H9 (cell line): ENCODE data around the gene ARHGEF9. TPM values are rescaled to one million over a fixed set of nuclear protein-coding genes. Genes with fewer than 3 reads are reported as not detected.

Experiments used
- DNase-seq: peaks from one replicate; pipeline ENCODE4 v3.0.0-alpha.2; 2017
- H2AFZ ChIP-seq: one replicate; pipeline ENCODE4 v1.6.1; 2013; ENCODE audit warnings: mild to moderate bottlenecking, low read length, control low read depth, moderate library complexity
- H2AK5ac ChIP-seq: 2 replicates; pipeline ENCODE4 v1.6.1; 2013; ENCODE audit warnings: low read length, control low read depth, mixed read lengths; ENCODE audit not compliant: insufficient read length
- H2BK120ac ChIP-seq: one replicate; pipeline ENCODE4 v1.6.1; 2013; ENCODE audit warnings: low read depth, mild to moderate bottlenecking, low read length, control low read depth, inconsistent platforms; ENCODE audit not compliant: poor library complexity, severe bottlenecking
- H2BK12ac ChIP-seq: 2 replicates; pipeline ENCODE4 v1.6.1; 2013; ENCODE audit warnings: low read length, control low read depth, mixed read lengths, low read depth; ENCODE audit not compliant: insufficient read length
- H2BK15ac ChIP-seq: 2 replicates; pipeline ENCODE4 v1.6.1; 2013; ENCODE audit warnings: low read depth, low read length, control low read depth
- H2BK20ac ChIP-seq: one replicate; pipeline ENCODE4 v1.6.1; 2013; ENCODE audit warnings: low read depth, mild to moderate bottlenecking, low read length, control low read depth, inconsistent platforms; ENCODE audit not compliant: poor library complexity, severe bottlenecking
- H2BK5ac ChIP-seq: 2 replicates; pipeline ENCODE4 v1.6.1; 2013; ENCODE audit warnings: low read length, control low read depth, mixed read lengths; ENCODE audit not compliant: insufficient read length
- H3K14ac ChIP-seq: 2 replicates; pipeline ENCODE4 v1.6.1; 2013; ENCODE audit warnings: low read length, control low read depth; ENCODE audit not compliant: insufficient read depth
- H3K18ac ChIP-seq: 2 replicates; pipeline ENCODE4 v1.6.1; 2013; ENCODE audit warnings: low read depth, mild to moderate bottlenecking, mixed read lengths, low read length, control low read depth; ENCODE audit not compliant: insufficient read length
- H3K23ac ChIP-seq: 2 replicates; pipeline ENCODE4 v1.6.1; 2013; ENCODE audit warnings: low read length, control low read depth, mixed read lengths, low read depth; ENCODE audit not compliant: insufficient read length
- H3K23me2 ChIP-seq: 2 replicates; pipeline ENCODE4 v1.6.1; 2013; ENCODE audit warnings: low read depth, mild to moderate bottlenecking, mixed read lengths, low read length, control low read depth; ENCODE audit not compliant: insufficient read length, poor library complexity, severe bottlenecking
- H3K27ac ChIP-seq: 2 replicates; pipeline ENCODE4 v1.5.1; 2013; ENCODE audit warnings: low read length, control low read depth, mixed read lengths, low read depth; ENCODE audit not compliant: insufficient read length
- H3K27me3 ChIP-seq: 2 replicates; pipeline ENCODE4 v1.6.1; 2013; ENCODE audit warnings: low read length, control low read depth, inconsistent platforms; ENCODE audit not compliant: insufficient read depth
- H3K4ac ChIP-seq: 2 replicates; pipeline ENCODE4 v1.6.1; 2013; ENCODE audit warnings: low read depth, mild to moderate bottlenecking, control low read depth, inconsistent platforms, low read length, moderate library complexity
- H3K4me1 ChIP-seq: 2 replicates; pipeline ENCODE4 v1.6.1; 2013; ENCODE audit warnings: low read length, control low read depth, inconsistent platforms; ENCODE audit not compliant: insufficient read depth
- H3K4me2 ChIP-seq: 2 replicates; pipeline ENCODE4 v1.6.1; 2013; ENCODE audit warnings: low read length, control low read depth, mixed read lengths; ENCODE audit not compliant: insufficient read length, insufficient read depth
- H3K56ac ChIP-seq: 2 replicates; pipeline ENCODE4 v1.6.1; 2013; ENCODE audit warnings: low read depth, mild to moderate bottlenecking, mixed read lengths, low read length, control low read depth; ENCODE audit not compliant: insufficient read length
- H3K79me1 ChIP-seq: 2 replicates; pipeline ENCODE4 v1.6.1; 2013; ENCODE audit warnings: low read depth, mild to moderate bottlenecking, moderate library complexity, low read length, control low read depth, inconsistent platforms; ENCODE audit not compliant: insufficient read depth, poor library complexity, severe bottlenecking
- H3K79me2 ChIP-seq: 2 replicates; pipeline ENCODE4 v1.6.1; 2013; ENCODE audit warnings: low read length, control low read depth, inconsistent platforms; ENCODE audit not compliant: insufficient read depth
- H3K9ac ChIP-seq: 2 replicates; pipeline ENCODE4 v1.6.1; 2013; ENCODE audit warnings: low read length, control low read depth, mixed read lengths; ENCODE audit not compliant: insufficient read length; ENCODE audit errors: extremely low read depth
- H3K9me3 ChIP-seq: one replicate; pipeline ENCODE4 v1.6.1; 2013; ENCODE audit warnings: low read depth, low read length, inconsistent platforms; ENCODE audit not compliant: control insufficient read depth
- H3T11ph ChIP-seq: one replicate; pipeline ENCODE4 v1.6.1; 2013; ENCODE audit warnings: mild to moderate bottlenecking, low read length, control low read depth, inconsistent platforms
- H4K20me1 ChIP-seq: one replicate; pipeline ENCODE4 v1.6.1; 2013; ENCODE audit not compliant: control insufficient read depth, insufficient read length, insufficient read depth
- H4K5ac ChIP-seq: 2 replicates; pipeline ENCODE4 v1.6.1; 2013; ENCODE audit warnings: low read depth, mild to moderate bottlenecking, mixed read lengths, low read length, control low read depth; ENCODE audit not compliant: insufficient read length
- H4K8ac ChIP-seq: replicated peaks from 2 replicates; pipeline ENCODE4 v1.6.1; 2013; ENCODE audit warnings: low read length, control low read depth, mixed read lengths, low read depth; ENCODE audit not compliant: insufficient read length
- H4K91ac ChIP-seq: 2 replicates; pipeline ENCODE4 v1.6.1; 2013; ENCODE audit warnings: low read depth, mild to moderate bottlenecking, moderate library complexity, mixed read lengths, low read length, control low read depth; ENCODE audit not compliant: insufficient read length
- H3K27ac Mint-ChIP-seq, 3 experiments: 2 replicates in 2 of 3; 3 replicates in 1 of 3; pipeline ENCODE4 v1.8.0; 2020 to 2021; ENCODE audit warnings: mixed read lengths in 3 of 3, mild to moderate bottlenecking in 1 of 3, moderate library complexity in 1 of 3
- H3K27me3 Mint-ChIP-seq: 2 replicates; pipeline ENCODE4 v1.8.0; 2021; ENCODE audit warnings: low read depth, mild to moderate bottlenecking, moderate library complexity, mixed read lengths
- H3K36me3 Mint-ChIP-seq, 3 experiments: 2 replicates in 2 of 3; 3 replicates in 1 of 3; pipeline ENCODE4 v1.8.0; 2020 to 2021; ENCODE audit warnings: low read depth in 3 of 3, mixed read lengths in 3 of 3; ENCODE audit not compliant: insufficient read depth in 1 of 3
- H3K4me1 Mint-ChIP-seq, 2 experiments: 2 replicates each; pipeline ENCODE4 v1.8.0; 2020; ENCODE audit warnings: mixed read lengths in 2 of 2
- H3K4me3 Mint-ChIP-seq, 2 experiments: 2 replicates in 1 of 2; 3 replicates in 1 of 2; pipeline ENCODE4 v1.8.0; 2020 to 2021; ENCODE audit warnings: mild to moderate bottlenecking in 2 of 2, mixed read lengths in 2 of 2, moderate library complexity in 1 of 2
- H3K9me3 Mint-ChIP-seq, 2 experiments: 2 replicates in 1 of 2; 3 replicates in 1 of 2; pipeline ENCODE4 v1.8.0; 2020; ENCODE audit warnings: mild to moderate bottlenecking in 2 of 2, mixed read lengths in 2 of 2, moderate library complexity in 1 of 2
- WGBS: extraction: QIAGEN DNeasy Blood & Tissue Kit; methylation state at CpG from one replicate; pipeline ENCODE4 v1.1.7; 2013; ENCODE audit warnings: missing lambda C conversion rate, low lambda C conversion rate, mixed read lengths; ENCODE audit not compliant: insufficient read length; ENCODE audit errors: extremely low coverage; 5-methylcytosine and 5-hydroxymethylcytosine counted together
- microRNA-seq: library from miRNA; unstranded; fragments of <30 nt; microRNA quantifications from one replicate; pipeline ENCODE4, GENCODE V29; 2020; ENCODE audit warnings: borderline microRNAs expressed
- total RNA-seq: library from RNA; stranded (reverse); gene quantifications from 2 replicates; pipeline ENCODE4 v1.2.1, GENCODE V29; 2021
- TF ChIP-seq, protein P1 (sequence below): fragments of 200-600 bp; sonication (generic); conservative IDR thresholded peaks from 3 replicates; pipeline ENCODE4 v1.8.0; 2021; ENCODE audit warnings: antibody characterized with exemption, mild to moderate bottlenecking

ARHGEF9 gene
- total RNA-seq, 1 experiment from 2014 or later = 26.4 TPM

- no peaks in the 10 kb centered on the region for H3K79me1 ChIP-seq
- Mint-ChIP-seq H3K27me3 (no peaks in the 10 kb centered on the region; the same call in 1 of the 2 replicates), H3K4me1 (peaks cover 9 to 11% of the 10 kb centered on the region in 2 experiments), H3K36me3 (peaks cover 0 to 6% (median 3%) of the 10 kb centered on the region in 3 experiments; a peak in 5 of 7 replicates), H3K9me3 (peaks cover 50 to 61% of the 10 kb centered on the region in 2 experiments), H3K4me3 (no peak overlapping the region; a peak in 1 of 5 replicates), H3K27ac (no peak overlapping the region)
- no peak overlapping the region for H2BK15ac ChIP-seq
- no peak overlapping the region for H3K56ac ChIP-seq
- no peak overlapping the region for H3T11ph ChIP-seq
- H4K5ac ChIP-seq = no peak overlapping the region
- H3K14ac ChIP-seq = no peak overlapping the region
- H2BK5ac ChIP-seq = no peak overlapping the region
- no peak overlapping the region for H2BK120ac ChIP-seq
- no peak overlapping the region for H4K8ac ChIP-seq
- H3K18ac ChIP-seq = no peak overlapping the region
- H2BK20ac ChIP-seq = no peak overlapping the region
- H4K91ac ChIP-seq = no peak overlapping the region
- no peaks in the 10 kb centered on the region for H3K27me3 ChIP-seq
- H3K23ac ChIP-seq = no peak overlapping the region
- no peak overlapping the region for H2AFZ ChIP-seq
- no CpG with 5 or more reads among the region's 5 CpGs for WGBS
- H4K20me1 ChIP-seq = no peaks in the 10 kb centered on the region
- no peak overlapping the region for H2AK5ac ChIP-seq
- no peaks in the 10 kb centered on the region for H3K79me2 ChIP-seq
- TF ChIP-seq, protein P1, sequence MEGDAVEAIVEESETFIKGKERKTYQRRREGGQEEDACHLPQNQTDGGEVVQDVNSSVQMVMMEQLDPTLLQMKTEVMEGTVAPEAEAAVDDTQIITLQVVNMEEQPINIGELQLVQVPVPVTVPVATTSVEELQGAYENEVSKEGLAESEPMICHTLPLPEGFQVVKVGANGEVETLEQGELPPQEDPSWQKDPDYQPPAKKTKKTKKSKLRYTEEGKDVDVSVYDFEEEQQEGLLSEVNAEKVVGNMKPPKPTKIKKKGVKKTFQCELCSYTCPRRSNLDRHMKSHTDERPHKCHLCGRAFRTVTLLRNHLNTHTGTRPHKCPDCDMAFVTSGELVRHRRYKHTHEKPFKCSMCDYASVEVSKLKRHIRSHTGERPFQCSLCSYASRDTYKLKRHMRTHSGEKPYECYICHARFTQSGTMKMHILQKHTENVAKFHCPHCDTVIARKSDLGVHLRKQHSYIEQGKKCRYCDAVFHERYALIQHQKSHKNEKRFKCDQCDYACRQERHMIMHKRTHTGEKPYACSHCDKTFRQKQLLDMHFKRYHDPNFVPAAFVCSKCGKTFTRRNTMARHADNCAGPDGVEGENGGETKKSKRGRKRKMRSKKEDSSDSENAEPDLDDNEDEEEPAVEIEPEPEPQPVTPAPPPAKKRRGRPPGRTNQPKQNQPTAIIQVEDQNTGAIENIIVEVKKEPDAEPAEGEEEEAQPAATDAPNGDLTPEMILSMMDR = no peak
- no peak overlapping the region for H3K4me2 ChIP-seq
- H3K4me1 ChIP-seq = no peaks in the 10 kb centered on the region
- no peak overlapping the region for H3K27ac ChIP-seq
- H3K23me2 ChIP-seq = no peaks in the 10 kb centered on the region
- no peak for DNase-seq
- H3K4ac ChIP-seq = no peak overlapping the region
- H2BK12ac ChIP-seq = no peak overlapping the region
- H3K9me3 ChIP-seq = peaks cover 10% of the 10 kb centered on the region
- no peak overlapping the region for H3K9ac ChIP-seq
Observed at GRCh38 chrX:63585936-63586335, 199.1 kb downstream of the ARHGEF9 start.

Small RNA genes within 50 kb of the gene (microRNA-seq; reads per million reads assigned to microRNA genes)
- gene MIR1468 = 1.9 reads per million, percentile 17 among the genes with 10 or more reads in this experiment
